HG02938 (cell line): ENCODE measurements around the gene CRELD2.
A peak's percentile ranks its signal among the peaks of the same experiment; 100 is the strongest.

Experiments used
- ATAC-seq: cut with Tn5 transposase; IDR thresholded peaks from one replicate; pipeline ENCODE4 v1.9.1; 2021; ENCODE audit warnings: mild to moderate bottlenecking, moderate library complexity; ENCODE audit not compliant: unreplicated experiment

CRELD2 gene

DNA sequence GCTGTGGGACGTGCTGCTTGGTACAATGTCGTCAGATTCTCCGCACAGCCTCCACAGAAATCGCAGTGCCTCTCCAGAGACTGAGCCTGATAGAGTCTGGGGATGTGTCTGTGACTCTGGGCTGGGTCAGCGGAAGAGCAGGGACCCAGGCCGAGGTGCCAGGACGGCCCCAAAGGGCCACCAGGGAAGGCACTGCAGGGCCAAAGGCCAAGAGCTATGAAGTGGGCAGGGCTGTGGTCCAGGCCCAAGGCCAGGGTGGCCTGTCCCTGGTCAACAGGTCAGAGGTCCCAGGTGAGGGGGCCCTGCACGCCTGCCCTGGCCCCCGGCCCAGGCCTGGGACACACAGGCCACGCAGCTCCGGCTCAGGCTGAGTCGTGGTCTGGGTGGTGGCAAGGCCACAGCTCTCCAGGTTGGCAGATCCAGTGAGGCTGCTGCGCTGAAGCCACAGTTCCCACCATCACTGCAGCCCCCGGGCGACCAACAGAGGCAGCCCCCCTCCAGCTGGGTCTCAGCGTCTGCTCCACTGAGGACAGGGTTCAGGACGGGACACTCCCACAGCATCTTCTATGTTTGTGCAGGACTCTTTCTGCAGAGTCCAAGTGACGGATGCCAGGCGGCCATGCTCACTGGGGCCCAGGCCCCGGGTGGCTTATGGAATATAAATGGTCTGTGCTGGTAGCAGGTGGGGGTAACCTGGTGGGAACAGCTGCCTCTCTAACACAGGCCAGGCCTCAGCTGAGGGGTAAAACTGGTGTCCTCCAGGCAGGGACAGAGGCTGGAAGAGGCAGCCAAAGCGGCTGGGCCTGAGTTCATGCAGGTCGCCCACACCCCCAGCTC lies 37.4 kb downstream of the CRELD2 start:
- ATAC-seq: no peak

GRCh38 chr22:49956418-49956770 lies 38.0 kb downstream of the CRELD2 start:
- no peak for ATAC-seq

GRCh38 chr22:49956914-49957825 lies 38.7 kb downstream of the CRELD2 start:
- no peak for ATAC-seq

DNA sequence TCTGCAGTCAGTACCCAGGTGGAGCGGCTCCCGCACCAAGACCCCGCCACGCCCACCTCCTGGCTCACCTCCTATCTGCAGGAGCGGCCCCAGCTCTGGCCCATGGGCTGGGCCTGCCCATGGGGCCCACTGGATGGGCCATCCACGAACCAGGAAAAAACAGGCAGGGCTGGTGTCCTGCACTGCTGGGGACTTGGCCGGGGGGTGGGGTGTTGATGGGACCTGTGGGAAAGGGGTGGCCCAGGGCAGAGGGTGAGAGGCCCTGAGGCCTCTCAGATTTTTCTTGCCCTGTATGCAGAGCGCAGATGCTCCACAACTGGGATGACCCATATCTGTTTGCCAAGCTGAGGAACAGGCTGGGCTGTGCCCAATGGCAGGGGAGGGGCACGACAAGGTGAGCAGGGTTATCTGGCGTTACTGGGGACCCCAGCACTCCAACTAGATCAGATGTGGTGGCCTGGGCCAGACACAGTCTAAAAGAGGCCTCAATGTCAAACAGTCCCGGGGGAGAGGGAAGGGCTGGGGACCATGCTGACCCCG lies 39.5 kb downstream of the CRELD2 start:
- no peak for ATAC-seq

DNA sequence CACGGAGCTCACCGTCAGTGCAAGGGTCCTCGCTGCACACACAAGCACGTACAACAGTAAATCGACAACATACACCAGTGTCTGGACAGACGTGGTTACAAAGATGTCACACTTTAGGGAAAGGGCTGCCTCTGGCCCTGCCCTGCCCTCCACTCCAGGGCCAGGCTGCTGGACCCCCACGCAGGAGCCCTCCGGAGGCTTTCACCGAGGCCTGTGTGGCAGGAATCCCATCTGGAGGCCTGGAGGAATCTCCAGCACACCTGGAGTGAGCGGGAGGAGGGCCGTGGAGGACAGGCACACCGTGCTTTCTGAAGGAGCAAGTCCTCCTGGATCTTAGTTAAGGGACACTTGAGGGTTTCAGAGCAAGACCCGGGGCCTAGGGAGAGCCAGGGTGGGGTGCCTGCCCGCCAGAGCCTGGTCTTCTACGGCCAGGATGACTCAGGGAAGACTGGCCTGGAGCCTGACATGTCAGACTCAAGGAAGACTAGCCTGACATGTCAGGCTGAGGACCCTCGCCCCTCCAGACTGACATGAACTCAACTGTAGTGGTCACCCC lies 40.0 kb downstream of the CRELD2 start:
- ATAC-seq: no peak

GRCh38 chr22:49958931-49959781 lies 40.7 kb downstream of the CRELD2 start:
- ATAC-seq: no peak

- ATAC-seq: no peak
These were observed 41.3 kb downstream of the CRELD2 start for GRCh38 chr22:49959782-49960158.

DNA sequence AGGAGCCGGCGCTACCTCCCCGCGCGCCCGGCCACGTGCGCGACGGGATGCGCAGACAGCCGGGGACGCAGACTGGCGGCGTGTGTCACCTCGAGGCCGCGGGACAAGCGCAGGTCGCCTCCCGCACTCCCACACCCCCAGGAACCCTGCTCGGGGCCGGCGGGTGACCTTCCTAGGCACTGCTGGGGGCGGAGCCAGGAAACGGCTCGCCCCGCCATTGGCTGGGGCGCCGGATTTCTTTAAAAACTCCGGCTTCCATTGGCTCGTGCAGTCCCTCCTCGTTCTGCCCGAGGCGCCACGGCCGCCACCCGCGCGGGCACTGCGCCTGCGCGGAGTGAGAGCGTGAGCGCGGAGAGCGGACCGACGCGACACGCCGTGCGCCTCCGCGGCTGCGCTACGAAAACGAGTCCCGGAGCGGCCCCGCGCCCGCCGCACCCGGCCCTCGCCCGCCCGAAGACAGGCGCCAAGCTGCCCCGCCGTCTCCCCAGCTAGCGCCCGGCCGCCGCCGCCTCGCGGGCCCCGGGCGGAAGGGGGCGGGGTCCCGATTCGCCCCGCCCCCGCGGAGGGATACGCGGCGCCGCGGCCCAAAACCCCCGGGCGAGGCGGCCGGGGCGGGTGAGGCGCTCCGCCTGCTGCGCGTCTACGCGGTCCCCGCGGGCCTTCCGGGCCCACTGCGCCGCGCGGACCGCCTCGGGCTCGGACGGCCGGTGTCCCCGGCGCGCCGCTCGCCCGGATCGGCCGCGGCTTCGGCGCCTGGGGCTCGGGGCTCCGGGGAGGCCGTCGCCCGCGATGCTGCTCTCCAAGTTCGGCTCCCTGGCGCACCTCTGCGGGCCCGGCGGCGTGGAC lies 41.9 kb downstream of the CRELD2 start, which contains the start of gene PIM3:
Gene PIM3 (plus strand): TSS at position 614 of the 846 bp plus-strand sequence. CDS start 176 bp downstream, at position 790.
- peak; percentile 66 for ATAC-seq

- ATAC-seq: no peak
These were observed 42.7 kb downstream of the CRELD2 start for GRCh38 chr22:49961005-49961600.

DNA sequence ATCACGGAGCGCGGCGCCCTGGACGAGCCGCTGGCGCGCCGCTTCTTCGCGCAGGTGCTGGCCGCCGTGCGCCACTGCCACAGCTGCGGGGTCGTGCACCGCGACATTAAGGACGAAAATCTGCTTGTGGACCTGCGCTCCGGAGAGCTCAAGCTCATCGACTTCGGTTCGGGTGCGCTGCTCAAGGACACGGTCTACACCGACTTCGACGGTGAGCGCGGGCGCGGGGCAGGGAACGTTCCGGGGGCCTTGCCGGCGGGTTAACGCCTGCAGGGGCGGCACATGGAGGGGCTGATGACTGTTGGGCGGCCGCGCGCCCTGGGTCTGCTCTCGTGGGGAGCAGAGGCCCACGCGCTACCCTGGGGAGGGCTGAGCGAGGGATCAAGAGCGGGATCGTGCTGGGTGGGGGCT lies 43.2 kb downstream of the CRELD2 start:
- no peak for ATAC-seq

GRCh38 chr22:49962012-49962750 lies 43.7 kb downstream of the CRELD2 start:
- ATAC-seq: no peak

DNA sequence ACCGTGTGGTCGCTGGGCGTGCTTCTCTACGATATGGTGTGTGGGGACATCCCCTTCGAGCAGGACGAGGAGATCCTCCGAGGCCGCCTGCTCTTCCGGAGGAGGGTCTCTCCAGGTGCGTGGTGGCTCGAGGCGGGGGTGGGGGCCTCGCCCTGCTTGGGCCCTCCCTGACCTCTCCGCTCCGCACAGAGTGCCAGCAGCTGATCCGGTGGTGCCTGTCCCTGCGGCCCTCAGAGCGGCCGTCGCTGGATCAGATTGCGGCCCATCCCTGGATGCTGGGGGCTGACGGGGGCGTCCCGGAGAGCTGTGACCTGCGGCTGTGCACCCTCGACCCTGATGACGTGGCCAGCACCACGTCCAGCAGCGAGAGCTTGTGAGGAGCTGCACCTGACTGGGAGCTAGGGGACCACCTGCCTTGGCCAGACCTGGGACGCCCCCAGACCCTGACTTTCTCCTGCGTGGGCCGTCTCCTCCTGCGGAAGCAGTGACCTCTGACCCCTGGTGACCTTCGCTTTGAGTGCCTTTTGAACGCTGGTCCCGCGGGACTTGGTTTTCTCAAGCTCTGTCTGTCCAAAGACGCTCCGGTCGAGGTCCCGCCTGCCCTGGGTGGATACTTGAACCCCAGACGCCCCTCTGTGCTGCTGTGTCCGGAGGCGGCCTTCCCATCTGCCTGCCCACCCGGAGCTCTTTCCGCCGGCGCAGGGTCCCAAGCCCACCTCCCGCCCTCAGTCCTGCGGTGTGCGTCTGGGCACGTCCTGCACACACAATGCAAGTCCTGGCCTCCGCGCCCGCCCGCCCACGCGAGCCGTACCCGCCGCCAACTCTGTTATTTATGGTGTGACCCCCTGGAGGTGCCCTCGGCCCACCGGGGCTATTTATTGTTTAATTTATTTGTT lies 44.6 kb downstream of the CRELD2 start:
- no peak for ATAC-seq

DNA sequence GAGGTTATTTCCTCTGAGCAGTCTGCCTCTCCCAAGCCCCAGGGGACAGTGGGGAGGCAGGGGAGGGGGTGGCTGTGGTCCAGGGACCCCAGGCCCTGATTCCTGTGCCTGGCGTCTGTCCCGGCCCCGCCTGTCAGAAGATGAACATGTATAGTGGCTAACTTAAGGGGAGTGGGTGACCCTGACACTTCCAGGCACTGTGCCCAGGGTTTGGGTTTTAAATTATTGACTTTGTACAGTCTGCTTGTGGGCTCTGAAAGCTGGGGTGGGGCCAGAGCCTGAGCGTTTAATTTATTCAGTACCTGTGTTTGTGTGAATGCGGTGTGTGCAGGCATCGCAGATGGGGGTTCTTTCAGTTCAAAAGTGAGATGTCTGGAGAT lies 45.2 kb downstream of the CRELD2 start:
- ATAC-seq: no peak

- ATAC-seq: no peak
These were observed 46.0 kb downstream of the CRELD2 start for GRCh38 chr22:49964136-49965090.

GRCh38 chr22:49965091-49966040 lies 46.9 kb downstream of the CRELD2 start:
- no peak for ATAC-seq
